Measurements from ENCODE around the gene SGPP1.

- TF ChIP-seq CTCF (IDR thresholded peaks at IDR 0.05) (no peak), POLR2A (IDR thresholded peaks at IDR 0.05) (no peak)
Measured at GRCh38 chr14:63656194-63656593, 71.7 kb downstream of the SGPP1 start.
